ENCODE results near the gene GDI1. TPM values are rescaled to one million over a fixed set of nuclear protein-coding genes. Genes with fewer than 3 reads are reported as not detected.
"Not testable (repeated sequence)": the region's sequence is repeated elsewhere in the genome, so short reads cannot be mapped to it uniquely, and the experiment has no call there.

GDI1 gene
- total RNA-seq: 37.3 and 104 TPM in 2 replicates

- no peak for DNase-seq (ENCODE audit: low read depth)
Measured at GRCh38 chrX:154436983-154437752, at the start of gene GDI1. Gene GDI1, plus strand, starts transcription at chrX:154437154. Its CDS starts 101 bp downstream, at chrX:154437255.

DNA sequence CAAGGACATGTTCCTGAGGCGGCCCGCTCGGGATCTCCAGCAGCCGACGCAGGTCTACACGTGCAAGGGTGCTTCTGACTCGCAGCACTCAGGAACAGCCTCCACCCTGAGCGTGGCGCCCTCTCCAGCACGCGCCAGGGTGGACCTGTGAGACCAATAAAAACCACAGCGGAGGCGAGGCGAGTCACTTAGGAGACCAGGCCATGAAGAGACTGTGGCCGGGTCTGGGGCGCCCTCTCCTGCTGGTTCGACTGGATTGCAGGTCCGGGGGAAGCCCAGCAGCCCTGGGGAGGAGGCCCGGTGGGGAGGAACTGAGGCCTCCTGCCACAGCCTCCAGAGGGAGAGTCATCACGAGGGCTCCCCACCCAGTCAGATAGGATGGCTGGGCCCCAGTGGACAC lies 48.9 kb upstream of the GDI1 start:
- not testable (repeated sequence) for DNase-seq (ENCODE audit: low read depth)

- not testable (repeated sequence) for DNase-seq (ENCODE audit: low read depth)
Measured at GRCh38 chrX:154388649-154389048, 48.3 kb upstream of the GDI1 start.

GRCh38 chrX:154389812-154390747 lies 46.9 kb upstream of the GDI1 start:
- not testable (repeated sequence) for DNase-seq (ENCODE audit: low read depth)

DNA sequence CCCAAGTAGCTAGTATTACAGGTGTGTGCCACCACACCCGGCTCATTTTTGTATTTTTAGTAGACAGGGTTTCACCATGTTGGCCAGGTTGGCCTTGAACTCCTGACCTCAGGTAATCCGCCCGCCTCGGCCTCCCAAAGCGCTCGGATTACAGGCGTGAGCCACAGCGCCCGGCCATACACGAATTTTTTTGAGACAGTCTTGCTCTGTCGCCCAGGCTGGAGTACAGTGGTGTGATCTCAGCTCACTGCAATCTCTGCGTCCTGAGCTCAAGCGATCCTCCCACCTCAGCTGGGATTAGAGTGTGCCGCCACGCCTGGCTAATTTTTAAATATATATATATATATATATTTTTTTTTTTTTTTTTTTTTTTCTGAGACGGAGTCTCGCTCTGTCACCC lies 40.6 kb upstream of the GDI1 start:
- DNase-seq (ENCODE audit: low read depth): not testable (repeated sequence)

- DNase-seq (ENCODE audit: low read depth): peak; percentile 42
Measured at GRCh38 chrX:154396973-154397887, 39.7 kb upstream of the GDI1 start.

DNA sequence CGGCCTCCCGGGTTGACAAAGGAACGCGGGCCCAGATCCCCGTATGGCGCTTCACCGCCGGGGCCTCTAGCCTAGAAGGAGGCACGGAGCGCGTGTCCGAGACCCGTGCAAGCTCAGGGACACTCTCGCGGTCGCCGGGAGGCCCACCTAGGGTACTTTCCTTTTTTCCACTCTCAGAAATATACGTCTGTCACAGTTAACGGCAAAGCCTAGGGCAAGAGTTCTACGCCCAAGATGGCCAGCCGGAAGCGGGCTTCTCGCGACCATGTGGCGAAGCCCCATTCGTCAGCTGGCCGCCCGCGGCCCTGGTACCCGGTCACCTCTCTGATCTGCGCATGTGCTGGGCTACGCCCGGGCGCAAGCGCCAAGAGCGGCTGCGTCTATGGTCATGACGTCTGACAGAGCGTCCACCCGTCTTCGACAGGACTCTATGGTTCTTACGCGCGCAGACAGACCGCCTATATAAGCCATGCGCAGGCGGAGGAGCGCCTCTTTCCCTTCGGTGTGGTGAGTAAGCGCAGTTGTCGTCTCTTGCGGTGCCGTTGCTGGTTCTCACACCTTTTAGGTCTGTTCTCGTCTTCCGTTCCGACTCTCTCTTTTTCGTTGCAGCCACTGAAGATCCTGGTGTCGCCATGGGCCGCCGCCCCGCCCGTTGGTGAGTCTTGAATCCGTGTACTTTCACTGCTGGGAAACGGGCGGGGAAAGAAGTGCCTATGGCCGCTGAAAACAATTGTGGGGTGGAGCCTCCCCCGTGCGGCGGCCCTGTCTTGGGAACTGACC lies 38.9 kb upstream of the GDI1 start, which contains the start of gene RPL10:
RPL10 (plus strand) TSS at position 490 of the 780 bp plus-strand sequence; CDS start at position 633, 143 bp downstream.
- DNase-seq (ENCODE audit: low read depth): peak; percentile 93

DNA sequence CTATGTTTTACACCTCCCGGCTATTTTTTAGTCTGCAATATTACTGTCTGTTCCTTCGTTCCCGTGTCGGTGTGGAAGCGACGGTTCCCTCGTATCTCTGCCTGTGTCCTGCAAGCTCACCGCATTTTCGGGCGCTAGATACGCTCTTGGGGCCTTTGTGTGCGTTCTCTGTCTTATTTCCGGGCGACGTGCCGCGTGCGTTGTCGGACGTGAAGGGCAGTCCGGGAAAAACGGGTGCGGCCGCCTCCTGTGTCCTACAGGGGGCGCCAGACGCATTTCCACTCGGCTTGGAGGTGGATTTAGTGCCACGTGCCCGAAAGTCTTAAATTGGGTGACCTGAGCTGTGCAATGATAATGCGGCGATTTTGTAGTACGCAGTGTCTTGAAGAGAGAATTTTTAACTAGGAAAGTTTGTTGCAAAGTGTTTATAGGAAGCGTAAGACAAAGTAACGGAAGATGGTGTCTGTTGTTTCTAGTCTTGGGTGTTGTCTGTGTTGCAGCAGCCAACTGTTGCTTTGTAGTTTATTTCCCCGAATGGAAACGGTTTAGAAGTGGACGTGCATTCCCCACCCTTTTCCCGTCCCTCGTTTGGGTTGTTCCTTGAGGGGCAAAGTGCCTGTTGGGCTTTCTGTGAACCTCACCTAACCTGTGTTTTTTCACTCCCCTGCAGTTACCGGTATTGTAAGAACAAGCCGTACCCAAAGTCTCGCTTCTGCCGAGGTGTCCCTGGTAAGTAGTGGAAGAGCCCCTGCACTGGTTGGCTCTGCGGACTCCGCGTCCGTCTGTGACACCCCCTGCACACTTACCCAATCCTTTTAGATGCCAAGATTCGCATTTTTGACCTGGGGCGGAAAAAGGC lies 38.1 kb upstream of the GDI1 start:
- DNase-seq (ENCODE audit: low read depth): peak; percentile 51

GRCh38 chrX:154399527-154400368 lies 37.2 kb upstream of the GDI1 start:
- DNase-seq (ENCODE audit: low read depth): no peak

- not testable (repeated sequence) for DNase-seq (ENCODE audit: low read depth)
Measured at GRCh38 chrX:154400369-154400817, 36.6 kb upstream of the GDI1 start.

GRCh38 chrX:154401045-154401799 lies 35.7 kb upstream of the GDI1 start:
- no peak for DNase-seq (ENCODE audit: low read depth)

GRCh38 chrX:154401918-154402621 lies 34.9 kb upstream of the GDI1 start:
- no peak for DNase-seq (ENCODE audit: low read depth)

GRCh38 chrX:154402622-154403127 lies 34.3 kb upstream of the GDI1 start:
- DNase-seq (ENCODE audit: low read depth): no peak

DNA sequence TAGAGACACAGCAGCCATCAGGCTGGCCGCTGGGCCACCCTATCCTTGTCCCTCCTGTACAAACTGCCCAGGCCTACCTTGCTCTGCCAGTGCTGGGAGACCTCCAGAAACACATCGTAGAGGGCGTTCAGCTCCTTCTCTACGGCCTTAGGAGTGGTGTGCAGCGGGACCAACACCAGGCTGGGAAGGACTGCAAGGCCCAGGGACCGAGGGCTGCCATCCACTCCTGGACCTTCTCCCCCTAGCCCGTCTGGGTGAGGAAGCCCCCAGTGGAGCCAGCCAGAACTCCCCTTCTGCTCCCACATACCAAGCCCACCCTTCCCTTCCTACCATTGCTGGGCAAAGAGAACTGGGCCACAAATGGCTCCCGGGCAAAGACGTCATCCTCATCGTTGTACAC lies 33.8 kb upstream of the GDI1 start:
- DNase-seq (ENCODE audit: low read depth): no peak

DNA sequence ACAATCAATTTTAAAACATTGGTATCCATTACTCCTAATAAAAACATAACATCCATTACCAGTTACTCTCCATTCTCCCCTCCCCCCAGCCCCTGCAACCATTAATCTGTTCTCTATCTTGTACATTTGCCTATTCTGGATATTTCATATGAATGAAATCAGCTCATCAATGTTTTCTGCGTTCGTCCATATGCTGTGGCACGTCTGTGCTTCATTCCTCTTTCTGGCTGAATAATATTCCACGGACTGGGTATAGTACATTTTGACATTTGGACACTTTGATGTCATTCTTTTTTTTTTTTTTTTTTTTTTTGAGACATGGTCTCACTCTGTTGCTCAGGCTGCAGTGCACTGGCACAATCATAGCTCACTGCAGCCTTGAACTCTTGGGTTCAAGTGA lies 33.1 kb upstream of the GDI1 start:
- no peak for DNase-seq (ENCODE audit: low read depth)

DNA sequence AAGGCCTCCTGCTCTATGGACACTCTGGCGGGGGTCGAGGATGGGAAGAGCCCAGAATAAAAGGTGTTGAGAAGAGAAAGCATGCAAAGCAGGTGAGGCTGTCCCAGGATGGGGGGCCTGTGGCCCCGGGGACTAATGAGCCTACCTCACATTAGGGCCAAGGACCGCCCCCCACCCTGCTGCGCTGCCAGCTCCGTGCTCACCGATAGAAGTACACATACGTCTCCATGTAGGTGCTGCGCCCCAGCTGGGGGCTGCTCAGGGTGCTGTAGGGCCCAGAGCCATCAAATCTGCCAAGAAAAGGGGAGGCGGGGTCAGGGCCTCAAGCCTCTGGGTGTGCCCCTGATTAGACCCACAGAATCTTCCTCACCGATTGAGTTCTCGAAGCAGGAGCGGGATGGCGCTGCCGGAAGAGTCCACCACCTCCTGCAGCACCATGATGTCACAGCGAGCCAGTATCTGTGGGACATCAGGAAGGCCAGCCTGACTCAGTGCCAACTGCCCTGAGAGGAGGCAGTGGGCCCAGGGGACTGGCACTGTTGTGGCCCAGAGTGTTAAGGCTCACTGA lies 32.2 kb upstream of the GDI1 start:
- no peak for DNase-seq (ENCODE audit: low read depth)
